NCI-H187 (cell line): Measurements from ENCODE around the gene UTP20.

Source experiments
- DNase-seq, 2 experiments: peaks; one replicate each; lab custom pipeline; 2025; lab: John Stamatoyannopoulos, UW

The UTP20 gene

GRCh38 chr12:101280006-101280505 is at the start of gene UTP20:
Gene UTP20 (plus strand): TSS chr12:101280105. CDS start chr12:101280283, 178 bp downstream.
- peak; percentile 91 to 93 for DNase-seq

DNA sequence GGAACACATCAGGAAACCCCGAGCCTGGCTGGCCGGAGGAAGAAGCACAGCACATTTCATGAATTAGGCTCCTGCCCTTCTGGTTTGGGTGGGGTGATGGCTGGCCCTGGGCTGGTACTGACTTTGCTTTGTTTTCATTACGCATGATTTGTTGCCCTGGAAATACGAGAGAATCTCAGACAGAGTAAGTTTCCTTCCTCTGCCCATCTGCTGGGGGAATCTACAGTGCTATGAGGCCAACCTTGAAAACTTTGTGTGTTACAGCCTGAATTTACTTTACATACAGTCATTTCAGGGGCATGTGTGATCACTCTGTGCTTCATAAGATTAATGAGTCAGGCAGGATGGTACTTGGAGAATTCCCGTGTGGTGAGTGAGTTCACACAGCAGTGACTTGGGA is 49.4 kb upstream of the UTP20 start:
- no peak for DNase-seq

GRCh38 chr12:101231636-101232035 is 48.3 kb upstream of the UTP20 start:
- DNase-seq, result no peak

- no peak for DNase-seq
Measured at GRCh38 chr12:101235686-101236085, 44.2 kb upstream of the UTP20 start.

DNA sequence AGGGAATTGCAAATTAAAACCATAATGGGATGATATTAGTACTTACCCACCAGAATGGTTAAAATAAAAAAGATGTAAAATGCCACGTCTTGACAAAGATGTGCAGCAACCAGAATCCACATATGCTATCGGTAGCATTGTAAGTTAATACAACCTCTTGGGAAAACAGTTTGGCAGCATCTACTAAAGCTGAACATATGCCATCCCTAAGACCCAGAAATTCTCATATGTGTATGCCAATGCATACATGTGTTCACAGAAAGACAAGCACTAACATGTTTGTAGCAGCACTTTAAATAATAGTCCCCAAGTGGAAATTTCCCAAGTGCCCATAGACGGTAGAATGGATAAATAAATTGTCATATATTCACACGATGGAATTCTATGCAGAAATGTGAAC is 41.6 kb upstream of the UTP20 start:
- DNase-seq, result no peak

DNA sequence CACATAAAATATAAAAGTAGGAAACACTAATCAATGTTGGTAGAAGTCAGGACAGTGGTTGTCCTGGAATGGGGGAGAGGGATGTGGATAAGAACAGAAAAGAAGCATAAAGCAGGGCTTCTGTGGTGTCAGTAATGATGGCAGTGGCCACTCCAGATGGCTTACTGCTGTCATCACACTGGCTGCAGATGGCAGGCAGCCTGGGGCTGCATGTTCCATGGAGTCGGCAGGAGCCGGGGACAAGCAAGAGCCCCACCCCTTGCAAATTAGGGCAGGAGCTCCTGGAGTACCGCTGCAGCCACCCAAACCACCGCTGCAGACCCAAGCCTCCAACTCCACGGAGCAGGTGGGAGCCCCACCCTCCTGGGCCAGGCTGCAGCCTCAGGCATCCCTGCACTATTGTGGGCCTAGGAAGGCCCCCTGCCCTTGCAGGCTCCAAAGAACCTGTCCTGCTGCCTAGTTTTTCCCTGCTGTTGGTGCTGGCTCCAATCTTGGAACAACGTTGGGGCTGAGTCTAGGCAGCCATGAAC is 41.0 kb upstream of the UTP20 start:
- DNase-seq, result no peak

DNA sequence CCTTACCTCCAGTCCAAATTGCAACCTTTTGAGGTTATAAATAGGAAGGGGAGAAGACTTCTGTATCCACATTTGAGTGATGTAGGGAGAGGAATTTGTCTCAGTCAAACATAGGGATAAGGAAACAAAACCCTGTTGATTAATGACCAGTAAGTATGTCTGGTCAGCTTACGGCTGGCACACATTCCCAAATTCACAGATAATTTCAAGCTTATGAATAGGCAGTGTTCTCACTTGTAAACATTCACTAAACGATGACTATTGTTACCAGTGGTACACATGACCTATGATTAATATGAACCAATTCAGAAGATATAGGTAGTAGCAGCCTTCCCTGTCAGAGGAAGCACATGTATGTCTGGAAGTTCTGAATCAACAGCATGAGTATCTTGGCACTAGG is 36.8 kb upstream of the UTP20 start:
- no peak for DNase-seq

- DNase-seq, result no peak
Measured at GRCh38 chr12:101243616-101244015, 36.3 kb upstream of the UTP20 start.

- no peak for DNase-seq
Measured at GRCh38 chr12:101256266-101256665, 23.6 kb upstream of the UTP20 start.

- DNase-seq, result no peak
Measured at GRCh38 chr12:101257357-101257756, 22.5 kb upstream of the UTP20 start.

DNA sequence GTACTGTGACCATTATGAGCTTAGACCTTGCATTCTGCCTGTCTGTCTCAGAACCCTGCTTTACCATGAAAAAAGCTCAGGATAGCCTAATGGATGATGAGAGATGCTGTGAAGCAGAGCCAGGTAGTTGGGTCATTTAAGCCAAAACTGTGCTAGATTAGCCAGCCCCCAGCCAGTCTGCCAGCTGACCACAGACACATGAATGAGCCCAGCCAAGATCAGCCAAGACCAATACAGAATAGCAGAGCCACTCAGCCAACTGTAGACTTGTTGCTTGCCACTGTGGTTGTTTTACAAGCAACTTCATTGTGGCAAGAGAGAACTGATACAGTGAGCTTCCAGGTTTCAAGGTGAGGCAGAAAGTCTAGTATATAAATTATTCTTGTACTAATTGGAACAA is 12.8 kb upstream of the UTP20 start:
- no peak for DNase-seq

DNA sequence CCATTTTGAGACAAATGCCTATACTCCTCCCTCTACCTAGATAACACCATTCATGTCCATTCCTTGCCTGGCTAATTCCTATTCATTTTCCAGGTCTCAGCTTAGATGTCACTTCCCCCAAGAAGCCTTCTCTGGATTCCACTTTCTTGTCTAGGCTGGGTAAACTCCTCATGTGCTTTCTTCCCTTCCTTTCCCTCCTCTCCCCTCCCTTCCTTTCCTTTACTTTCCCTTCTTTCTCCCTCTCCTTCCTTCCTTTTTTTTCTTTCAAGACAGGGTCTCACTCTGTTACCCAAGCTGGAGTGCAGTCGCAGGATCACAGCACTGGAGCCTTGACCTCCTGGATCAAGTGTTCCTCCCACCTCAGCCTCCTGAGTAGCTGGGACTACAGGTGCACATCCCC is 3.5 kb upstream of the UTP20 start:
- DNase-seq, result no peak

DNA sequence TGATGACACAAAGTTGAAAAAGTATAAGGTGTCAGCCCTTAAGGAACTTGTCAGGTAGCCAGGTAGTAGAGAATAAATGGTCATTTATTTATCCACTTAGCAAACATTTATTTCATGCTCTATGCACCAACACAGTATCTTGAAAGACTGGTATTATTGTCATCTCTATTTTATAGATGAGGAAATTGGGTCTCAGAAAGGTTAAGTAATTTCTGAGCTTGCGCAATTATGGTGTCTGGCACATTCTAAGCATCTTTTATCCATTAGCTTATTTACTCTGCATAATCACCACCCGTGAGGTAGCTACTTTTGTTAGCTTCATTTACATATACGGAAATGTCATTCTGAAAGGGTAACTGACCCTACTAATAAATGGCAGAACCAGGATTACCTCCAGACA is 2.5 kb upstream of the UTP20 start:
- DNase-seq, result no peak

DNA sequence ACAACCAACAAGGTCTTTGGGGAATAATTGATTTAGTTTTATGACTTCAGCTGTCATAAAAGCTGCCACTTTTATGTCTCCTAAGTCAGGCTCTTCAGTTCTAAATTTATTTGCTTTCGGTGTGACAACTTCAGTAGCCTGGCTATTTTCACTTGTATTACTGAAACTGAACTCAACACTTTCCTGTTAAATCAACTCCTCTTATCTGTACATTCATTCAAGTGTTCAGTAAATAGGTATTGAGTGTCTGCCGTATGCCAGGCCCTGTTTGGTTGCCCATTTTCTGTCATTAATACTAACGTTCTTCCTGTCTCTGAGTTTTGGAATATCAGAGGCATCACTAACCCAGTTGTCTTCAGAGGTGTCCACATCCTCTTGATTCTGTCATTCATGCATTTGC is 7.5 kb downstream of the UTP20 start:
- DNase-seq, result no peak

DNA sequence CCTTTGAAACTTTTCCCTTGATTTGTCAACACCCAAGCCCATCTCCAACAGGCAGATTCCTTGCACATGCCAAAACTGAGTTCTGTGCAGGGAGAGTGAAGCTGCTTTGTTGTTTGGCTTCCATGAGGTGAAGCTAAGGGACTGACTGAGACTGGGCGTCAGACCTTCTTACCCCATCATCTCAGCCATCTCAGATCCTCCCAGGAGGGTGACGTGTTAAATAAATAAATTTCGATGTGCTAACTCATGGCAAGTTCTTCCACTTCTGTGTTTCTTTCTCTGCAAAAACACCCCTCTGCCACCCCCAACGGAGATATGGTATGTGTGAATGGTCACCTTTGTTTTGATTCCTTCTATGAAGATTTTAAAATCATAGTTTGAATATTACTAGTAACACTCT is 17.8 kb downstream of the UTP20 start:
- DNase-seq, result no peak

- DNase-seq, result no peak
Measured at GRCh38 chr12:101298426-101298825, 18.5 kb downstream of the UTP20 start.

- DNase-seq, result no peak
Measured at GRCh38 chr12:101299346-101299745, 19.4 kb downstream of the UTP20 start.

- DNase-seq, result no peak
Measured at GRCh38 chr12:101299931-101300330, 20.0 kb downstream of the UTP20 start.

DNA sequence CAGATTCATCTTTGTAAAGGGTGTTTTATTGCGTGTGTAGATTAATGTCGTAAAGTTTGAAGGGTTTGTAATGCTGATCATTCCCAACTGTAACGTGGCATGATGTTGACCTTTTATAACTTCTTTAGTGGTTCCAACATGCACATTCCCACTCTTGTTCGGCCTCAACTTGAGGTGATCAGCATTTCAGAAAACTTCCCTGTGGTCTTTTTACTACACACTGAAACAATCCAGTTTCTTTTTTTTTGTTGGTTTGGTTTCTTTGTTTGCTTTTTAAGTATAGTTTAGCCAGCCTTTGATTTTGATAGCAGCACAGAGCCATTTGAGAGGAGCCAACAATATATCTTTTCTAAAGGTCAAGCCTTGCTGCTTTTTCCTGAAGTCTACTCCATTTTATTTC is 22.8 kb downstream of the UTP20 start:
- no peak for DNase-seq

GRCh38 chr12:101305226-101305779 is 25.4 kb downstream of the UTP20 start:
- no peak for DNase-seq

DNA sequence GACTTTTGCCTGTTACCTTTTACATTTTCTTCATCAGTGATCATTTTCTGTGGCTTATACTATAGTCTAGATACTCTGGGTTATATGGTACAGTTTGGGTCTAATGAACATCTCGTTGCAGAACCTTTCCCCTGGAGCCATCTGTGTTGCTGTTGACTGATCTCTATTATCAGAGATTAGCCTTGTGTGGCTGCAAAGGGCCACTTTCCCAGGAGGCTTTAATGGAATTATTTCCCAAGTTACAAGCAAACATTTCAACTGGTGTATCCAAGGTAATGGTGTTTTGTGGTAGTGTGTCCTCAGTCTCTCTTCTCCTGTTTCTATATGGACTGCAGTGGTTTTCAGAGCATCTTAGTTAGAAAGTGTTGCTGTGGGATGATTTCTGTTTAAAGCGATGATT is 25.9 kb downstream of the UTP20 start:
- no peak for DNase-seq

DNA sequence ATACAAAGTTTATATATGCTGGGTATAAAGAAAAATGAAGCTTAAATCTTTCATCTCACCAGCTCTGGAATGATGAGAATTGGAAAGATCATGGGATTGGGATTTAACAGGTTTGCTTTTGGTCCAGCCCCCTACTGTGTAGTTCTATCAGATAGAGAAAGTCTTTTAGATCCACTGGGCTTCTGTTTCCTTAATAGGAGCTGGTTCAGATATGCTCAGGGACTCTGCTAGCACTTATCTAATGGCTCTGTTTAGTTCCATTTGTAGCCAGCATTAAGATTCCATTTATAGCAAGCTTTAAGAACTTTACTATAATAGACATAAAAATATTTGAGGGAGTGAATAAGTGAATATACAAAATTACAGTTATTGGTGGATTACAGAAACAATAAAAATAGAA is 42.6 kb downstream of the UTP20 start:
- DNase-seq, result no peak

DNA sequence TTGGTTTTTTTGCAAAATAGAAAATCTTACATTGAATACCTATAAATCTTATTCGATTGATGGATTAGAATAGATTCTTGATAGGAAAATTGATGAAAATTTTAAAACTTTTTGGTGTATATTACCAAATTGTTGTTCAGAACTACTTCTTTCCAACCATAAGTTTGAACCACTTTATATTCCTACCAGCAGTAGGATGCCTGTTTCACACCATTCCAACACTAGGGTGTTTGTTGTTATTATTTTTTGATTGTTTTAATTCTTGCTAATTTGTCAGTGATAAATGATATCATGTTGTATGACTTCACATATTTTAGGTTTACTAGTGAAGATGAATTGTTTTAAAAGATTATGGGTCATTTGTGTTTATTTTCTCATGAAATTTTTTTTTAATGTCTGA is 43.4 kb downstream of the UTP20 start:
- no peak for DNase-seq

GRCh38 chr12:101325590-101325989 is 45.7 kb downstream of the UTP20 start:
- no peak for DNase-seq
